Measurements from ENCODE around the gene PPM1M. TPM values are rescaled to one million over a fixed set of nuclear protein-coding genes. Genes with fewer than 3 reads are reported as not detected.
A peak's percentile ranks its signal among the peaks of the same experiment; 100 is the strongest.

The PPM1M gene
- total RNA-seq, 2 donors from 2014 or later = 22.4 to 33.2 TPM

GRCh38 chr3:52233968-52234367 is 11.6 kb upstream of the PPM1M start:
- intact Hi-C loops (cut with DNase I) = no loop called here
- H3K4me3 ChIP-seq = no peak overlapping the region
- DNase-seq (ENCODE audit: low spot score) = no peak
- 61% methylated on average over 3 of the region's 3 CpGs for WGBS
- no peak overlapping the region for H3K27ac ChIP-seq
- H3K4me1 ChIP-seq (replicated peaks) = peaks cover 18% of the 10 kb centered on the region
- H3K36me3 ChIP-seq = peaks cover 14 to 21% of the 10 kb centered on the region in 2 donors
- no peaks in the 10 kb centered on the region for H3K27me3 ChIP-seq (replicated peaks; ENCODE audit: insufficient read depth)
- TF ChIP-seq POLR2A (IDR thresholded peaks at IDR 0.05) (no peak), POLR2AphosphoS5 (IDR thresholded peaks at IDR 0.05) (no peak), CTCF (IDR thresholded peaks at IDR 0.05) (no peak)
- no peaks in the 10 kb centered on the region for H3K9me3 ChIP-seq

GRCh38 chr3:52234516-52235447 is 10.8 kb upstream of the PPM1M start:
- Histone ChIP-seq H3K4me1 (replicated peaks) (peaks cover 18% of the 10 kb centered on the region), H3K36me3 (peaks cover 8 to 13% of the 10 kb centered on the region in 2 donors), H3K9me3 (no peaks in the 10 kb centered on the region), H3K4me3 (no peak overlapping the region), H3K27me3 (replicated peaks; ENCODE audit: insufficient read depth) (no peaks in the 10 kb centered on the region), H3K27ac (no peak overlapping the region)
- no peak for DNase-seq (ENCODE audit: low spot score)
- 85% methylated on average over 15 of the region's 15 CpGs for WGBS
- TF ChIP-seq CTCF (IDR thresholded peaks at IDR 0.05) (no peak), POLR2AphosphoS5 (IDR thresholded peaks at IDR 0.05) (no peak), POLR2A (IDR thresholded peaks at IDR 0.05) (no peak)
- intact Hi-C loops (cut with DNase I) = loop anchor here (5.0 kb wide), 1 partner anchor 53 kb away; the partner anchor contains the start of gene GLYCTK

- WGBS = 72% methylated on average over 5 of the region's 5 CpGs
- peaks cover 18% of the 10 kb centered on the region for H3K4me1 ChIP-seq (replicated peaks)
- TF ChIP-seq CTCF (IDR thresholded peaks at IDR 0.05) (no peak), POLR2AphosphoS5 (IDR thresholded peaks at IDR 0.05) (no peak), POLR2A (IDR thresholded peaks at IDR 0.05) (no peak)
- H3K36me3 ChIP-seq = no peaks in the 10 kb centered on the region
- H3K27me3 ChIP-seq (replicated peaks; ENCODE audit: insufficient read depth) = no peaks in the 10 kb centered on the region
- H3K9me3 ChIP-seq = no peaks in the 10 kb centered on the region
- intact Hi-C loops (cut with DNase I) = loop anchor here (5.0 kb wide), 1 partner anchor 51 kb away; the partner anchor contains the start of gene GLYCTK
- no peak for DNase-seq (ENCODE audit: low spot score)
- peak overlapping the region; percentile 83 to 90 for H3K27ac ChIP-seq
- H3K4me3 ChIP-seq = no peak overlapping the region
These were observed 9.1 kb upstream of the PPM1M start for GRCh38 chr3:52236424-52236886.

GRCh38 chr3:52237006-52237656 is 8.4 kb upstream of the PPM1M start:
- H3K4me1 ChIP-seq (replicated peaks) = peaks cover 18% of the 10 kb centered on the region
- H3K27ac ChIP-seq = peak overlapping the region; percentile 83 to 90
- peak overlapping the region in 1 of 2 donors; percentile 82 for H3K4me3 ChIP-seq
- no peak for DNase-seq (ENCODE audit: low spot score)
- TF ChIP-seq POLR2AphosphoS5 (IDR thresholded peaks at IDR 0.05) = no peak
- no peaks in the 10 kb centered on the region for H3K9me3 ChIP-seq
- no peaks in the 10 kb centered on the region for H3K36me3 ChIP-seq
- WGBS = 68% methylated on average over 6 of the region's 6 CpGs
- intact Hi-C loops (cut with DNase I) = loop anchor here (5.0 kb wide), 1 partner anchor 50 kb away; the partner anchor contains the start of gene GLYCTK
- H3K27me3 ChIP-seq (replicated peaks; ENCODE audit: insufficient read depth) = no peaks in the 10 kb centered on the region

GRCh38 chr3:52237657-52238172 is 7.8 kb upstream of the PPM1M start:
- intact Hi-C loops (cut with DNase I) = loop anchor here (5.0 kb wide), 1 partner anchor 50 kb away; the partner anchor contains the start of gene GLYCTK
- Histone ChIP-seq H3K4me1 (replicated peaks) (peaks cover 18% of the 10 kb centered on the region), H3K4me3 (peak overlapping the region; percentile 82 to 94), H3K27me3 (replicated peaks; ENCODE audit: insufficient read depth) (no peaks in the 10 kb centered on the region), H3K36me3 (no peaks in the 10 kb centered on the region), H3K27ac (peak overlapping the region; percentile 83 to 90), H3K9me3 (no peaks in the 10 kb centered on the region)
- TF ChIP-seq POLR2A (IDR thresholded peaks at IDR 0.05) (no peak), CTCF (IDR thresholded peaks at IDR 0.05) (peak in 2 of 4 experiments; percentile 7 to 21), POLR2AphosphoS5 (IDR thresholded peaks at IDR 0.05) (peak; percentile 59)
- DNase-seq (ENCODE audit: low spot score) = peak; percentile 74
- 22% methylated on average over 4 of the region's 8 CpGs for WGBS

Measured in prostate gland (tissue), 2 donors.